ENCODE measurements around the gene STARD13. TPM values are rescaled to one million over a fixed set of nuclear protein-coding genes. Genes with fewer than 3 reads are reported as not detected.
A peak's percentile ranks its signal among the peaks of the same experiment; 100 is the strongest.

STARD13 gene
- total RNA-seq, 1 donor from 2014 or later = 2.0 TPM

GRCh38 chr13:33101835-33102234 lies 183.7 kb downstream of the STARD13 start:
- peaks cover 7% of the 10 kb centered on the region for H3K9me3 Mint-ChIP-seq
- Histone ChIP-seq H3K4me1 (peaks cover 5% of the 10 kb centered on the region), H3K9me3 (ENCODE audit: low read depth) (no peaks in the 10 kb centered on the region), H2AFZ (replicated peaks) (no peak overlapping the region), H3K9ac (no peak overlapping the region), H3K36me3 (no peaks in the 10 kb centered on the region), H3K4me3 (no peak overlapping the region), H3K4me2 (no peak overlapping the region), H3F3A (ENCODE audit: low read depth) (peaks cover 5% of the 10 kb centered on the region), H3K79me2 (ENCODE audit: low read depth) (no peaks in the 10 kb centered on the region), H4K20me1 (ENCODE audit: low read depth) (no peaks in the 10 kb centered on the region), H3K27ac (no peak overlapping the region), H3K27me3 (no peaks in the 10 kb centered on the region)
- TF ChIP-seq CTCF (IDR thresholded peaks at IDR 0.05) = no peak
- no peak for TF ChIP-seq EZH2phosphoT487 (IDR thresholded peaks at IDR 0.05)
- TF ChIP-seq EZH2 (IDR thresholded peaks at IDR 0.05) = no peak
- peaks cover 2% of the 10 kb centered on the region for H3K36me3 Mint-ChIP-seq
- H3K4me3 Mint-ChIP-seq = no peak overlapping the region
- DNase-seq (ENCODE audit: low spot score) = no peak
- no peaks in the 10 kb centered on the region for H3K4me1 Mint-ChIP-seq
- peaks cover 6% of the 10 kb centered on the region for H3K27me3 Mint-ChIP-seq (ENCODE audit: insufficient read depth, low read depth)
- no peak overlapping the region for H3K27ac Mint-ChIP-seq

- no peak overlapping the region for H3K27ac ChIP-seq
- TF ChIP-seq CTCF (IDR thresholded peaks at IDR 0.05) (no peak), EZH2phosphoT487 (IDR thresholded peaks at IDR 0.05) (no peak), EZH2 (IDR thresholded peaks at IDR 0.05) (no peak)
- DNase-seq (ENCODE audit: low spot score) = no peak
- Mint-ChIP-seq H3K4me1 (no peaks in the 10 kb centered on the region), H3K27ac (no peak overlapping the region), H3K4me3 (no peak overlapping the region), H3K9me3 (peaks cover 7% of the 10 kb centered on the region), H3K27me3 (ENCODE audit: insufficient read depth, low read depth) (peaks cover 3% of the 10 kb centered on the region), H3K36me3 (no peaks in the 10 kb centered on the region)
- H4K20me1 ChIP-seq (ENCODE audit: low read depth) = no peaks in the 10 kb centered on the region
- no peak overlapping the region for H3K4me3 ChIP-seq
- H3K9me3 ChIP-seq (ENCODE audit: low read depth) = no peaks in the 10 kb centered on the region
- H3K79me2 ChIP-seq (ENCODE audit: low read depth) = no peaks in the 10 kb centered on the region
- H3K36me3 ChIP-seq = no peaks in the 10 kb centered on the region
- H3K9ac ChIP-seq = no peak overlapping the region
- H3K4me2 ChIP-seq = no peak overlapping the region
- no peak overlapping the region for H2AFZ ChIP-seq (replicated peaks)
- H3K27me3 ChIP-seq = no peaks in the 10 kb centered on the region
- H3K4me1 ChIP-seq = peaks cover 5% of the 10 kb centered on the region
- H3F3A ChIP-seq (ENCODE audit: low read depth) = peaks cover 5% of the 10 kb centered on the region
Measured at GRCh38 chr13:33100886-33101285, 184.7 kb downstream of the STARD13 start.

- peaks cover 7% of the 10 kb centered on the region for H3K9me3 Mint-ChIP-seq
- Histone ChIP-seq H3K9ac (no peak overlapping the region), H3K79me2 (ENCODE audit: low read depth) (no peaks in the 10 kb centered on the region), H3K4me3 (no peak overlapping the region), H3K27ac (no peak overlapping the region), H3K4me1 (peaks cover 5% of the 10 kb centered on the region), H3F3A (ENCODE audit: low read depth) (peaks cover 5% of the 10 kb centered on the region), H3K27me3 (no peaks in the 10 kb centered on the region), H3K4me2 (peak overlapping the region; percentile 9), H4K20me1 (ENCODE audit: low read depth) (no peaks in the 10 kb centered on the region), H2AFZ (replicated peaks) (no peak overlapping the region), H3K9me3 (ENCODE audit: low read depth) (no peaks in the 10 kb centered on the region), H3K36me3 (no peaks in the 10 kb centered on the region)
- DNase-seq (ENCODE audit: low spot score) = peak; percentile 62
- no peak overlapping the region for H3K4me3 Mint-ChIP-seq
- no peaks in the 10 kb centered on the region for H3K36me3 Mint-ChIP-seq
- no peaks in the 10 kb centered on the region for H3K4me1 Mint-ChIP-seq
- H3K27ac Mint-ChIP-seq = no peak overlapping the region
- H3K27me3 Mint-ChIP-seq (ENCODE audit: insufficient read depth, low read depth) = peaks cover 3% of the 10 kb centered on the region
- TF ChIP-seq EZH2 (IDR thresholded peaks at IDR 0.05) (no peak), EZH2phosphoT487 (IDR thresholded peaks at IDR 0.05) (no peak), CTCF (IDR thresholded peaks at IDR 0.05) (no peak)
Measured at GRCh38 chr13:33099860-33100259, 185.7 kb downstream of the STARD13 start.
